Ectodermal cell (in vitro differentiated cells): ENCODE data around the gene ZMYND8.

ENCODE experiments used
- H3K27ac ChIP-seq: 2 replicates; pipeline ENCODE4 v1.7.0; 2013; ENCODE audit warnings: mild to moderate bottlenecking, low read depth, low read length; ENCODE audit not compliant: insufficient read depth, poor library complexity, severe bottlenecking
- H3K27me3 ChIP-seq: 2 replicates; pipeline ENCODE4 v1.7.0; 2013; ENCODE audit warnings: mild to moderate bottlenecking, low read length; ENCODE audit not compliant: insufficient read depth, control insufficient read depth, poor library complexity, severe bottlenecking
- H3K36me3 ChIP-seq: one replicate; pipeline ENCODE4 v1.7.0; 2013; ENCODE audit warnings: low read length; ENCODE audit not compliant: control insufficient read depth, insufficient read depth
- H3K4me1 ChIP-seq: one replicate; pipeline ENCODE4 v1.7.0; 2013; ENCODE audit warnings: low read length; ENCODE audit not compliant: control insufficient read depth, insufficient read depth
- H3K4me3 ChIP-seq: 2 replicates; pipeline ENCODE4 v1.7.0; 2013; ENCODE audit warnings: low read depth, low read length, control low read depth; ENCODE audit not compliant: insufficient read depth
- H3K9me3 ChIP-seq: 2 replicates; pipeline ENCODE4 v1.7.0; 2013; ENCODE audit warnings: mild to moderate bottlenecking, low read length, moderate library complexity; ENCODE audit not compliant: control insufficient read depth
- WGBS, 2 experiments: methylation state at CpG; one replicate each; pipeline ENCODE4 v1.1.7; 2013; ENCODE audit warnings: missing lambda C conversion rate in 2 of 2; 5-methylcytosine and 5-hydroxymethylcytosine counted together

ZMYND8 gene

DNA sequence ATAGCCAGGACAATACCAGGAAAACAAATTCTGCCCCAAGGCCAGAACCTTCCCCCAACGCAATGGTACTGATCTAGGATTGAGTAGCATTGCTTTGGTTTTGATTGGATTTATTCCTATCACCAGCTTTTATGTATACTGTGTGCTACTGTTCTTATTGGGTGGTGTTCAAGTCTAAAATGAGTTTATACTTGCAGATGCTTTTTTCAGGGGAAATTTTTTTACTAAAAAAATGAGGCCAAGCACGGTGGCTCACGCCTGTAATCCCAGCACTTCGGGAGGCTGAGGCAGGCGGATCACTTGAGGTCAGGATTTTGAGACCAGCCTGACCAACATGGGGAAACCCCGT is 116.8 kb downstream of the ZMYND8 start:
- Histone ChIP-seq H3K36me3 (peaks cover 40% of the 10 kb centered on the region), H3K27ac (no peak overlapping the region), H3K4me1 (no peaks in the 10 kb centered on the region), H3K4me3 (no peak overlapping the region), H3K27me3 (no peaks in the 10 kb centered on the region), H3K9me3 (no peaks in the 10 kb centered on the region)
- WGBS, 2 experiments: 87 to 92% methylated on average over 6 of the region's 6 CpGs

DNA sequence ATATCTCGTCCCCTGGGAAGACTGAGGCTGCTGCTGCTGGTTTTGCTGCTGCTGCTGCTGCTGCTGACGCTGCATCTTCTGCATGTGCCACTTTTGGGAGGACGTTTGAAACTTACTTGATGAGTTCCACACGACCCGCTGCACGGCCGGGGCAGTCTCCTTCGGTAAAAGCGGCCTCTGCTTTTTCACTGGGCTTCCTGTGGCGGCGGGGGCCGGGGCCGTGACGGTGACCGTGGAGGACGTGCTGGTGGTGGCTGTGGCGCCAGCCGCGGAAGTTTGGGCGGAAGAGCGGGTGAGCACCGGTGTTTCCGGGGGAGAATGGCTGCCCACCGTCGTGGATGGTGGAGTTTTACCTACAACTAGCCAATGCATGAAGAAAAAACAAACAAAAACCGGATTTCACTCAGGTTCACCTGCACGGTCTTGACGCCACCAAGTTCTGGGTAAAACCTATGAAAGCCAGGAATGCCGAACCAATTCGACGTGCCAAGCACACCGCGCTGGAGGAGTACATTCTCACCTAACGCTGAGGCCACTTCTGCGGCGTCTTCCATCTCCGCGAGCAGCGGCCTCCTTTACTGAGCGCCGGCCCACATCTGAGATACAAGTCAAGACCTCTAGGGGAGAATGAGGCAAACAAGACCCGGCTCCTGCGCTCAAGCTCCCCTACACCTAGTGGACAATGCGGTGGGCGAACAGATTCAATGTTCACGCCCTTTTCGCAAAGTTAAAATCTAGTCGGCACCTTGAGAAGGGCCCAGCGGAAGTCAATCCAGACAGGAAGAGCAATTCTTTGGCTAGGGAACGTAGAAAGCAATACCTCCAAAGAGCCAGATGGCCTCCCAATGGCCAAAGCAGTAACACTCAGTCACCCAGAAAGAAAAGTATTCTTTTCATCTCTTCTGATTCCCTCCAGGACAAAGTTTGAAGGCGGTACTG is 117.5 kb downstream of the ZMYND8 start:
- 96 to 97% methylated on average over 51 of the region's 51 CpGs for WGBS, 2 experiments
- Histone ChIP-seq H3K27ac (no peak overlapping the region), H3K36me3 (peaks cover 41% of the 10 kb centered on the region)

DNA sequence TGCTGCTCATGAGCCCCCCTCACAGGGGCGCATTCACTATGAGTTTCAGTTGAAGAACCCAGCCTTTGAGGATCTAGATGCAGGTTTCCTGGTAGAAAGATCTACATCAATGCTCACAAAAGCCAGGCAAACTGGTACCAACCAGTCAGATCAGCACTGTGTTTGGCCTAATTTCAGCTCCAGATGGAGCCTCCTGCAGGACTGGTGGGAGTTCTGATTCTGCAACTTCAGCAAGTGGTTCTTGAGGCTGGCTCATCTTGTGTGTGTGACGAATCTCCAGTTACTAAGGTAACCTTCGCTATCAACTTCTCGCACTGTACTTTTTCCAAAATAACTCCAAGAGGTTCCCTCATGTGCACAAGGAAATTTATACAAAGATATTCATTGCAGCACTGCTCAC is 118.8 kb downstream of the ZMYND8 start:
- H3K4me3 ChIP-seq: no peak overlapping the region
- H3K4me1 ChIP-seq: no peaks in the 10 kb centered on the region
- no peaks in the 10 kb centered on the region for H3K27me3 ChIP-seq
- peaks cover 41% of the 10 kb centered on the region for H3K36me3 ChIP-seq
- H3K9me3 ChIP-seq: no peaks in the 10 kb centered on the region
- no peak overlapping the region for H3K27ac ChIP-seq
- 93 to 99% methylated on average over 4 of the region's 4 CpGs for WGBS, 2 experiments

More for the DNA sequence above, 117.5 kb downstream of the ZMYND8 start:
- Histone ChIP-seq H3K9me3 (no peaks in the 10 kb centered on the region), H3K4me1 (no peaks in the 10 kb centered on the region), H3K4me3 (no peak overlapping the region), H3K27me3 (no peaks in the 10 kb centered on the region)

DNA sequence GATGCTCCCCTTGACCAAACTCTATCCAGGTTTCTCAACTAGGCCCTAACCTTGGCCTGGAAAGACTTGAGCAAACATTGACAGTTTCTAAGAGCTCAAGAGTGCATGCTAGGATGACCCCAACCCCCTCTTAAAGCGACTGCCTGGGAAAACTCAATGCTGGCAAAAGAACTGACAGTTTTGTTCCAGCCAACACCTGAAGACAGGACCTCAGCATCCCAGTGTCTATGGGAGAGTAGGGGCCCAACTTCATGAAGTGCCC is 119.9 kb downstream of the ZMYND8 start:
- WGBS, 2 experiments: 97 to 98% methylated on average over 1 of the region's 1 CpG
- no peaks in the 10 kb centered on the region for H3K27me3 ChIP-seq
- no peaks in the 10 kb centered on the region for H3K9me3 ChIP-seq
- H3K27ac ChIP-seq: no peak overlapping the region
- H3K4me3 ChIP-seq: no peak overlapping the region
- H3K4me1 ChIP-seq: no peaks in the 10 kb centered on the region
- peaks cover 41% of the 10 kb centered on the region for H3K36me3 ChIP-seq

DNA sequence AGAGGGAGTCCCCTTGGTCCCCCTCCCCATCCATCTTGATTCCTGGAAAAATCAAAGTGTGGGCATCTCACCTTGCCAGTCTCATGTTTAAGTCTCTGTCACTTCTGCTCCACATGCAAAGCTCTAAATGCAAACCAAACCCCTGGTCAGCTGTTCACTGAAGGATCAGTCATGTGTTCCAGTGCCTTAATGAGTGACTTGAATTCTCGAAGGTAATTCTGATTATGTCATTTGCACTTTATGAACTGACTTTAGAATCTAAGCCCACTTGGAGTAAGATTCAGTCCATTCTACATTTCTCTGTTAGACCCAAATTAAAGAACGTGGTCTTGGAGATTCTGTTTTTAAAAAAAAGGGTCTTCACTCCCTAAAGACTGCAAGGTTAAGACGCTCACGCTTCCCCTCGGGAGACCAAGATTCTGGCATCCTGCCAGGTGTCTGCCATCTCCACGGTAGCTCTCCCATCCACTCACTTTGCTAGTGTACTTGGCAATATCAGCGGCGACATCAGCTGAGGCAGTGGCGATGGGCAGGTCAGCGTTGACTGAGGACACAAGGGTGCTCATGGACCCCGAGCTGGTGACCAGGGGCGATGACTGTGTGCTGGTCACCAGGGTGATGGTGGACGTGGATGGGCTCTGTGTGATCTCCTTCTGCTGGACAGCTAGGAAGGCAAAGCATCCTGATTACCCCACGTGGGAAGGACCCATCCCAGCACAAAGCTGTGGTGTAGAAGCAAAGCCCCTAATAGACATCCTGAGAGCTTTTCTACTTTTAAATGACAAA is 120.5 kb downstream of the ZMYND8 start:
- Histone ChIP-seq H3K9me3 (no peaks in the 10 kb centered on the region), H3K4me1 (no peaks in the 10 kb centered on the region), H3K4me3 (no peak overlapping the region), H3K36me3 (peaks cover 41% of the 10 kb centered on the region), H3K27me3 (no peaks in the 10 kb centered on the region), H3K27ac (no peak overlapping the region)
- 97% methylated on average over 14 of the region's 14 CpGs for WGBS, 2 experiments

DNA sequence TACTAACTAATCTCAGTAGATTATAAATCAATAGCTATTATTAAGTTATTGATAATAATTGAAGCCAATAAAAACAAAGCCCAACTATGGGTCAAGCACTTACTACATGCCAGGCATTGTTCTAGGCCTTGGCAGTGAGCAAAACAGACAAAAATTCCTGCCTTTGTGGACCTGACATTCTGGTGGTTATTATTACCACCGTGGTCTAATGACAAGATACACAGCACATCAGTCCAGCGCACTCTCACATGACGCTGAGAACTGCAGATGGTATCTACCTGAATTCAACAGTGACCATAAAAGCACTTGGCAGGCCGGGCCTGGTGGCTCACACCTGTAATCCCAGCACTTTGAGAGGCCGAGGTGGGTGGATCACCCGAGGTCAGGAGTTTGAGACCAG is 121.4 kb downstream of the ZMYND8 start:
- no peaks in the 10 kb centered on the region for H3K27me3 ChIP-seq
- no peaks in the 10 kb centered on the region for H3K9me3 ChIP-seq
- no peaks in the 10 kb centered on the region for H3K4me1 ChIP-seq
- no peak overlapping the region for H3K27ac ChIP-seq
- 94 to 95% methylated on average over 6 of the region's 6 CpGs for WGBS, 2 experiments
- peaks cover 41% of the 10 kb centered on the region for H3K36me3 ChIP-seq
- no peak overlapping the region for H3K4me3 ChIP-seq

DNA sequence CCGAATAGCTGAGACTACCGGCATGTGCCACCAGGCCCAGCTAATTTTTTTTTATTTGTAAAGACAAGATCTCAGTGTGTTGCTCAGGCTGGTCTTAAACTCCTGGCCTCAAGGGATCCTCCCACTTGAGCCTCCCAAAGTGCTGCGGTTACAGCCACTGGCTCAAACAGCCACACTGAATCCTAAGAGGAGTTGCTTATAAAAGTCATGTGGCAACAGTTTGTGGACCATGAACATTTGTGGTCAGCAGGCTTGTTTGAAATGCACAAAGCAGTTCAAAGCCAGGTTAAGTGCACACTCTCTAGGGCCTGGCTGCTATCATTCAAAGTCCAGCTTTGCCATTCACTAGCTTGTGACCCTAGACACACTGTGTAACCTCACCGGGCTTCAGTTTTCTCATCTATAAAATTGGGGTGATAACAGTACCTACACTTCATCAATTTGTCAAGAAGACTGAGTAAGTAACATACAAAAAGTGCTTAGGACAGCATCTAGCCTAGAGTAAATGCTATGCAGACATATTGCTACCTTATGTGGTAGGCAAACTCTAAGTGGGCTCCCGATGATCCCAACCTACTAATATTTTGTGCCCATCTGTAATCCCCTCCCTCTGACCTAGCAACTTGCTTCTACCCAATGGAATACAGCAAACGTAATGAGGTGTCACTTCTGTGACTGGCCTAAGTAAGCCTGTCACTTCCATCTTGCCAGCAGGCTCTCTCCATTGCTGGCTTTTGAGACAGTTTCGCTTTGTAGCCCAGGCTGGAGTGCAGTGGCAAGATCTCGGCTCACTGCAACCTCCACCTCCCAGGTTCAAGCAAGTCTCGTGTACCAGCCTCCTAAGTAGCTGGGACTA is 122.9 kb downstream of the ZMYND8 start:
- H3K9me3 ChIP-seq: no peaks in the 10 kb centered on the region
- WGBS, 2 experiments: 89 to 94% methylated on average over 9 of the region's 9 CpGs
- no peaks in the 10 kb centered on the region for H3K27me3 ChIP-seq
- H3K4me3 ChIP-seq: no peak overlapping the region
- no peak overlapping the region for H3K27ac ChIP-seq
- H3K4me1 ChIP-seq: no peaks in the 10 kb centered on the region
- peaks cover 45% of the 10 kb centered on the region for H3K36me3 ChIP-seq

DNA sequence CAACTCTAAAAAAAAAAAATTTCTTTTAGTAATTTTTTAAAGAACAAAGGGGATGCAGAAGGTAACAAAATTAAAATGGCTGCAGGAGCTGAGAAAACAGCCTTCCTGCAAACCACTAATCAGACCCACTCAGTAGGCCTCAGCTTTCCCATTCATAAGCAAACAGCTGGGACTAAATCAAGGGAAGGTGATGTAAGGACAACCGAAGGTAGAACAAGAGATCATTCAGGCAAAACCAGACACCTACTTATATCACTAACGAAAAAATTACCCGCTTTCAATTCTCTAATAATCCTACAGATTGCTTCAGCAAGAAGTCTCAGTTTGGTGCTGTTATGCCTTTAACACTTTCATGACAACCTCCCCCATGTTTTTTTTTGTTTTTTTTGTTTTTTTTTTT is 124.0 kb downstream of the ZMYND8 start:
- no peaks in the 10 kb centered on the region for H3K9me3 ChIP-seq
- 86 to 87% methylated on average over 3 of the region's 3 CpGs for WGBS, 2 experiments
- H3K27ac ChIP-seq: no peak overlapping the region
- no peak overlapping the region for H3K4me3 ChIP-seq
- peaks cover 38% of the 10 kb centered on the region for H3K36me3 ChIP-seq
- no peaks in the 10 kb centered on the region for H3K4me1 ChIP-seq
- H3K27me3 ChIP-seq: no peaks in the 10 kb centered on the region

GRCh38 chr20:47231382-47232039 is 125.0 kb downstream of the ZMYND8 start:
- peaks cover 42% of the 10 kb centered on the region for H3K36me3 ChIP-seq
- no peaks in the 10 kb centered on the region for H3K9me3 ChIP-seq
- no peaks in the 10 kb centered on the region for H3K27me3 ChIP-seq
- WGBS, 2 experiments: 94 to 97% methylated on average over 13 to 16 of the region's 16 CpGs
- H3K27ac ChIP-seq: no peak overlapping the region
- no peak overlapping the region for H3K4me3 ChIP-seq
- H3K4me1 ChIP-seq: no peaks in the 10 kb centered on the region
